SU-DHL-6 (cell line): Measurements from ENCODE around the gene RELCH.
"Not testable (repeated sequence)": the region's sequence is repeated elsewhere in the genome, so short reads cannot be mapped to it uniquely, and the experiment has no call there.

ENCODE experiments used
- H2AFZ ChIP-seq: fragments of 200-600 bp; sonication (generic); 2 replicates; pipeline ENCODE4 v1.6.1; 2014; ENCODE audit warnings: low read depth, mild to moderate bottlenecking, moderate library complexity, mixed read lengths, antibody characterized with exemption, low read length; ENCODE audit not compliant: severe bottlenecking
- H3F3A ChIP-seq: fragments of 200-600 bp; shearing (Covaris generic); 2 replicates; pipeline ENCODE4 v1.6.0; 2016; ENCODE audit warnings: antibody characterized with exemption, mild to moderate bottlenecking; ENCODE audit not compliant: insufficient read depth
- H3K27ac ChIP-seq: fragments of 200-600 bp; sonication (generic); 2 replicates; pipeline ENCODE4 v1.5.1; 2016; ENCODE audit warnings: low read depth, mild to moderate bottlenecking, low read length, moderate library complexity, mixed read lengths
- H3K27me3 ChIP-seq: fragments of 200-600 bp; sonication (generic), shearing (Covaris generic); 2 replicates; pipeline ENCODE4 v1.6.0; 2014; ENCODE audit warnings: mild to moderate bottlenecking, low read length
- H3K36me3 ChIP-seq: fragments of 200-600 bp; sonication (generic); 2 replicates; pipeline ENCODE4 v1.6.1; 2014; ENCODE audit warnings: mild to moderate bottlenecking, low read length, mixed read lengths
- H3K4me2 ChIP-seq: fragments of 300-600, 200-600 bp; shearing (Covaris generic), sonication (generic); 2 replicates; pipeline ENCODE4 v1.6.0; 2014; ENCODE audit warnings: low read length, low read depth, mild to moderate bottlenecking; ENCODE audit not compliant: poor library complexity, severe bottlenecking
- H3K4me3 ChIP-seq: fragments of 200-600 bp; sonication (generic); 2 replicates; pipeline ENCODE4 v1.5.1; 2014; ENCODE audit warnings: antibody characterized with exemption, low read length, mild to moderate bottlenecking, mixed read lengths; ENCODE audit not compliant: insufficient read depth, poor library complexity, severe bottlenecking
- H3K79me2 ChIP-seq: fragments of 200-600 bp; sonication (generic); 2 replicates; pipeline ENCODE4 v1.6.1; 2014; ENCODE audit warnings: mild to moderate bottlenecking, low read length, moderate library complexity; ENCODE audit not compliant: insufficient read depth
- H3K9ac ChIP-seq: fragments of 200-600 bp; sonication (generic); 2 replicates; pipeline ENCODE4 v1.7.0; 2014; ENCODE audit warnings: mild to moderate bottlenecking, low read length
- H3K9me2 ChIP-seq: fragments of 200-600 bp; sonication (generic); replicated peaks from 2 replicates; pipeline ENCODE4 v1.6.1; 2014; ENCODE audit warnings: low read length; ENCODE audit not compliant: insufficient read depth
- H3K9me3 ChIP-seq: fragments of 200-600 bp; sonication (generic); 2 replicates; pipeline ENCODE4 v1.6.1; 2014; ENCODE audit warnings: low read length, mixed read lengths; ENCODE audit not compliant: insufficient read depth
- H4K20me1 ChIP-seq: fragments of 200-600 bp; sonication (generic); 2 replicates; pipeline ENCODE4 v1.6.1; 2014; ENCODE audit warnings: low read depth, mild to moderate bottlenecking, antibody characterized with exemption, low read length, moderate library complexity, mixed read lengths
- CTCF ChIP-seq: fragments of 200-600 bp; sonication (generic); IDR thresholded peaks from one replicate; pipeline ENCODE4 v1.5.1; 2017; ENCODE audit warnings: antibody characterized with exemption, mild to moderate bottlenecking, low read length, moderate library complexity; ENCODE audit not compliant: insufficient read depth, poor library complexity, severe bottlenecking
- EZH2phosphoT487 ChIP-seq: fragments of 200-600 bp; sonication (generic), shearing (Covaris generic); conservative IDR thresholded peaks from 2 replicates; pipeline ENCODE4 v1.6.1; 2018; ENCODE audit warnings: mild to moderate bottlenecking, antibody characterized with exemption, low read length, moderate library complexity, mixed read lengths

The RELCH gene

GRCh38 chr18:62165583-62165982 is 21.5 kb upstream of the RELCH start:
- Histone ChIP-seq H3K9me2 (no peaks in the 10 kb centered on the region), H3K27ac (no peak overlapping the region), H3K4me2 (no peak overlapping the region), H3K27me3 (no peaks in the 10 kb centered on the region), H3K79me2 (no peaks in the 10 kb centered on the region; the same call in 1 of the 2 replicates), H2AFZ (no peak overlapping the region), H3K9me3 (no peaks in the 10 kb centered on the region), H3K9ac (no peak overlapping the region), H3F3A (no peaks in the 10 kb centered on the region), H3K4me3 (no peak overlapping the region), H4K20me1 (no peaks in the 10 kb centered on the region), H3K36me3 (no peaks in the 10 kb centered on the region)
- TF ChIP-seq CTCF, result no peak
- TF ChIP-seq EZH2phosphoT487, result no peak

- H3K4me3 ChIP-seq, H3K9me2 ChIP-seq, H3K27ac ChIP-seq, H3K4me2 ChIP-seq, H3K9ac ChIP-seq, H2AFZ ChIP-seq, H3K36me3 ChIP-seq, H3F3A ChIP-seq, H3K9me3 ChIP-seq, H3K79me2 ChIP-seq, H4K20me1 ChIP-seq, H3K27me3 ChIP-seq: not testable (repeated sequence)
These were observed 20.5 kb upstream of the RELCH start for GRCh38 chr18:62166524-62166923.

- Histone ChIP-seq H3K4me3 (no peak overlapping the region), H3K9me2 (no peaks in the 10 kb centered on the region), H3K36me3 (peaks cover 4% of the 10 kb centered on the region; the same call in 1 of the 2 replicates), H3K9me3 (no peaks in the 10 kb centered on the region), H3F3A (no peaks in the 10 kb centered on the region), H3K27me3 (no peaks in the 10 kb centered on the region), H2AFZ (no peak overlapping the region), H3K9ac (no peak overlapping the region), H4K20me1 (0 out of 2 replicates have a peak, but pooled peaks cover 6% of the 10 kb centered on the region), H3K27ac (no peak overlapping the region), H3K79me2 (peaks cover 12% of the 10 kb centered on the region), H3K4me2 (no peak overlapping the region)
- TF ChIP-seq EZH2phosphoT487 (no peak), CTCF (no peak)
These were observed 16.2 kb upstream of the RELCH start for GRCh38 chr18:62170857-62171256.

- no peak overlapping the region for H3K27ac ChIP-seq
- no peak overlapping the region for H3K4me2 ChIP-seq
- H3K79me2 ChIP-seq, result peaks cover 17% of the 10 kb centered on the region
- H3K9ac ChIP-seq, result no peak overlapping the region
- no peaks in the 10 kb centered on the region for H3F3A ChIP-seq
- H3K4me3 ChIP-seq, result no peak overlapping the region
- no peaks in the 10 kb centered on the region for H3K9me2 ChIP-seq
- peaks cover 4% of the 10 kb centered on the region; the same call in 1 of the 2 replicates for H3K36me3 ChIP-seq
- peaks cover 6% of the 10 kb centered on the region; the same call in 1 of the 2 replicates for H4K20me1 ChIP-seq
- H3K9me3 ChIP-seq, result no peaks in the 10 kb centered on the region
- TF ChIP-seq CTCF, result no peak
- TF ChIP-seq EZH2phosphoT487, result no peak
- H2AFZ ChIP-seq, result no peak overlapping the region
- H3K27me3 ChIP-seq, result no peaks in the 10 kb centered on the region
These were observed 14.8 kb upstream of the RELCH start for GRCh38 chr18:62172298-62172697.
